ENCODE measurements around the gene UBL3. TPM values are rescaled to one million over a fixed set of nuclear protein-coding genes. Genes with fewer than 3 reads are reported as not detected.

UBL3 gene
- total RNA-seq, 1 experiment from 2014 or later: 10.9 TPM

DNA sequence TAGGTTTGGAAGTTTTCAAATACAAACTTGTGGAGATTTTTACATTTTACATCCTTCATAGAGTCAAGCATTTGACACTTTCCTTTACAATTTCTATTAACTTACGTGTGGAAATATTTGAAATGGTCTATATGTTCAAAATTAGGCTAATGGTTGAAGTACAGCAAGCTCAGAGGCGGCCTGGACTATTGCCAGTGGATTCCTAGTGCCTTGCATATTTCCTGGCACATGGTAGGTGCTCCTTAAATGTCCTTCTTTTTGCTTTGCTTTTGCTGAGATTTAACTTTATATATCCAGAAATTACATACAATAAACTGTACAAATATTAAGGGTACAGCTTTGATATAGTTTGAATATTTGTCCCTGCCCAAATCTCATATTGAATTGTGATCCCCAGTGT lies 93.9 kb downstream of the UBL3 start:
- no TSS peak for BruUV-seq (replicated peaks)

DNA sequence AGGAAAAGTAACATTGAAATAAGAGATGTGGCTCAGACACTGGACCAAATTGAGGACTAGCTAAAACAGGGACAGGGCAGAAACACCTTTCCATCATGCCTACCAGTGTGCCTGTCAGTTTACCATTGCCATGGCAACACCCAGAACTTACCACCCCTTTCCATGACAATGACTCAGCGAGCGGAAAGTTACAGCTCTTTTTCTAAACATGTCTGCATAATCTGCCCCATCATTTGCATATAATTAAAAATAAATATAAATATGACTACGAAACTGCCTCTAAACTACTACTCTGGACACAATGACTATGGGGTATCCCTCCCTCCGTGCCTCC lies 96.0 kb downstream of the UBL3 start:
- Histone ChIP-seq H3F3A (ENCODE audit: low read length, unreplicated experiment) (no peaks in the 10 kb centered on the region), H3K9ac (ENCODE audit: low read length) (no peak overlapping the region), H3K4me2 (ENCODE audit: low read length) (no peak overlapping the region), H3K27ac (ENCODE audit: low read length) (no peak overlapping the region), H2AFZ (ENCODE audit: low read length) (no peak overlapping the region), H4K20me1 (ENCODE audit: low read length) (no peaks in the 10 kb centered on the region), H3K27me3 (ENCODE audit: low read length) (no peaks in the 10 kb centered on the region), H3K79me2 (ENCODE audit: low read length) (no peaks in the 10 kb centered on the region), H3K4me3 (ENCODE audit: low read length) (no peak overlapping the region), H3K9me3 (ENCODE audit: low read length) (no peaks in the 10 kb centered on the region), H3K4me1 (ENCODE audit: insufficient read depth, low read length) (peaks cover 25% of the 10 kb centered on the region), H3K36me3 (ENCODE audit: low read depth, low read length) (no peaks in the 10 kb centered on the region), H3K9me2 (replicated peaks; ENCODE audit: low read length) (no peaks in the 10 kb centered on the region)
- ATAC-seq: no peak
- peak; percentile 28 for DNase-seq
- intact Hi-C loops (cut with micrococcal nuclease): no loop called here
- ChIA-PET CTCF (interaction anchor here (0.7 kb wide), 1 partner anchor 40 kb away, joined by 3 read pairs; no protein-coding TSS in a partner anchor), POLR2A (ENCODE audit: unreplicated experiment) (no interaction called here)
- TF ChIP-seq EZH2 (IDR thresholded peaks at IDR 0.05; ENCODE audit: low read length, unreplicated experiment) (no peak), EZH2phosphoT487 (IDR thresholded peaks at IDR 0.05; ENCODE audit: borderline replicate concordance, low read length) (no peak)
- TF ChIP-seq, protein P1, sequence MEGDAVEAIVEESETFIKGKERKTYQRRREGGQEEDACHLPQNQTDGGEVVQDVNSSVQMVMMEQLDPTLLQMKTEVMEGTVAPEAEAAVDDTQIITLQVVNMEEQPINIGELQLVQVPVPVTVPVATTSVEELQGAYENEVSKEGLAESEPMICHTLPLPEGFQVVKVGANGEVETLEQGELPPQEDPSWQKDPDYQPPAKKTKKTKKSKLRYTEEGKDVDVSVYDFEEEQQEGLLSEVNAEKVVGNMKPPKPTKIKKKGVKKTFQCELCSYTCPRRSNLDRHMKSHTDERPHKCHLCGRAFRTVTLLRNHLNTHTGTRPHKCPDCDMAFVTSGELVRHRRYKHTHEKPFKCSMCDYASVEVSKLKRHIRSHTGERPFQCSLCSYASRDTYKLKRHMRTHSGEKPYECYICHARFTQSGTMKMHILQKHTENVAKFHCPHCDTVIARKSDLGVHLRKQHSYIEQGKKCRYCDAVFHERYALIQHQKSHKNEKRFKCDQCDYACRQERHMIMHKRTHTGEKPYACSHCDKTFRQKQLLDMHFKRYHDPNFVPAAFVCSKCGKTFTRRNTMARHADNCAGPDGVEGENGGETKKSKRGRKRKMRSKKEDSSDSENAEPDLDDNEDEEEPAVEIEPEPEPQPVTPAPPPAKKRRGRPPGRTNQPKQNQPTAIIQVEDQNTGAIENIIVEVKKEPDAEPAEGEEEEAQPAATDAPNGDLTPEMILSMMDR (conservative IDR thresholded peaks at IDR 0.05; ENCODE audit: low read depth, low read length): no peak
- BruUV-seq (replicated peaks): no TSS peak

More for the DNA sequence above, 93.9 kb downstream of the UBL3 start:
- Histone ChIP-seq H3K4me1 (ENCODE audit: insufficient read depth, low read length) (peaks cover 28% of the 10 kb centered on the region), H3K9ac (ENCODE audit: low read length) (no peak overlapping the region), H3K27ac (ENCODE audit: low read length) (no peak overlapping the region), H3K9me2 (replicated peaks; ENCODE audit: low read length) (no peaks in the 10 kb centered on the region), H3K27me3 (ENCODE audit: low read length) (no peaks in the 10 kb centered on the region), H3K36me3 (ENCODE audit: low read depth, low read length) (no peaks in the 10 kb centered on the region), H3K79me2 (ENCODE audit: low read length) (no peaks in the 10 kb centered on the region), H2AFZ (ENCODE audit: low read length) (no peak overlapping the region), H3K4me2 (ENCODE audit: low read length) (no peak overlapping the region), H3K9me3 (ENCODE audit: low read length) (no peaks in the 10 kb centered on the region), H3F3A (ENCODE audit: low read length, unreplicated experiment) (no peaks in the 10 kb centered on the region), H4K20me1 (ENCODE audit: low read length) (no peaks in the 10 kb centered on the region), H3K4me3 (ENCODE audit: low read length) (no peak overlapping the region)
- ChIA-PET POLR2A (ENCODE audit: unreplicated experiment) (no interaction called here), CTCF (interaction anchor here (0.5 kb wide), 1 partner anchor 88 kb away, joined by 3 read pairs; no protein-coding TSS in a partner anchor)
- no peak for TF ChIP-seq EZH2phosphoT487 (IDR thresholded peaks at IDR 0.05; ENCODE audit: borderline replicate concordance, low read length)
- TF ChIP-seq EZH2 (IDR thresholded peaks at IDR 0.05; ENCODE audit: low read length, unreplicated experiment): no peak
- TF ChIP-seq, protein P1 (conservative IDR thresholded peaks at IDR 0.05; ENCODE audit: low read depth, low read length): no peak
- DNase-seq: no peak
- ATAC-seq: no peak
- intact Hi-C loops (cut with micrococcal nuclease): loop anchor here (5.0 kb wide), 1 partner anchor 361 kb away; no protein-coding TSS in a partner anchor

DNA sequence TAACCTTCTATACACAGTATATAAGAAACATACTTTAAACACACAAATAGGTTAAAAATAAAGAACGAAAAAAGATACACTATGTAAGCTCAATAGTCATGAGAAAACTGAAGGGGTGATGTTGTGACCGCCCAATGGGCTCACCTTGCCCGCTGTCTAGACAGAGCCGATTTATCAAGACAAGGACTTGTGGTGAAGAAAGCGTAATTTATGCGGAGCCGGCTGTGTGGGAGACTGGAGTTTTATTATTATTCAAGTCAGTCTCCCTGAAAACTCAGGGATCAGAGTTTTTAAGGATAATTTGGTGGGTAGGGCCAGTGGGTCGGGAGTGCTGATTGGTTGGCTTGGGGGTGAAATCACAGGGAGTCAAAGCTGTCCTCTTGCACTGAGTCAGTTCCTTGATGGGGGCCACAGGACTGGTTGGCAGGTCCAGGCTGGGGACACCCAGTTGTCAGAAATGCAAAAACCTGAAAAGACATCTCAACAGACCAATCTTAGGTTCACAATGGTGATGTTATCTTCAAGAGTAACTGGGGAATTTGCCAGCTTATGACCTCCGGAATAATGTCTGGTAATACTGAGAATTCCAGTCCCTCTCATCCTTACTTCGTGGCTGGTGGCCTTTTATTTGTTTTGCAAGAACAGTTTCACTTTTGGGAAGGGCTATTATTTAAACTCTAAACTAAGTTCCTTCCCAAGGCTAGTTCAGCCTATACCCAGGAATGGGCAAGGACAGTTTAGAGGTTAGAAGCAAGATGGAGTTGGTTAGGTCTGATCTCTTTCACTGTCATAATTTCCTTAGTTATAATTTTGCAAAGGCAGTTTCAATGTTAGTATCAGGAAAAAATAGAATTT lies 96.6 kb downstream of the UBL3 start:
- Histone ChIP-seq H3K9me3 (ENCODE audit: low read length) (no peaks in the 10 kb centered on the region), H3K4me1 (ENCODE audit: insufficient read depth, low read length) (peaks cover 19% of the 10 kb centered on the region), H3K79me2 (ENCODE audit: low read length) (no peaks in the 10 kb centered on the region), H3K27ac (ENCODE audit: low read length) (no peak overlapping the region), H3F3A (ENCODE audit: low read length, unreplicated experiment) (no peaks in the 10 kb centered on the region), H3K27me3 (ENCODE audit: low read length) (no peaks in the 10 kb centered on the region), H2AFZ (ENCODE audit: low read length) (no peak overlapping the region), H3K36me3 (ENCODE audit: low read depth, low read length) (no peaks in the 10 kb centered on the region), H3K9ac (ENCODE audit: low read length) (no peak overlapping the region), H4K20me1 (ENCODE audit: low read length) (no peaks in the 10 kb centered on the region), H3K4me3 (ENCODE audit: low read length) (no peak overlapping the region), H3K9me2 (replicated peaks; ENCODE audit: low read length) (no peaks in the 10 kb centered on the region), H3K4me2 (ENCODE audit: low read length) (no peak overlapping the region)
- POLR2A ChIA-PET (ENCODE audit: unreplicated experiment): no interaction called here
- CTCF ChIA-PET: interaction anchor here (0.7 kb wide), 1 partner anchor 40 kb away, joined by 3 read pairs; no protein-coding TSS in a partner anchor
- no peak for DNase-seq
- ATAC-seq: no peak
- BruUV-seq (replicated peaks): no TSS peak
- intact Hi-C loops (cut with micrococcal nuclease): no loop called here
- TF ChIP-seq, protein P1 (conservative IDR thresholded peaks at IDR 0.05; ENCODE audit: low read depth, low read length): no peak
- TF ChIP-seq EZH2phosphoT487 (IDR thresholded peaks at IDR 0.05; ENCODE audit: borderline replicate concordance, low read length): no peak
- no peak for TF ChIP-seq EZH2 (IDR thresholded peaks at IDR 0.05; ENCODE audit: low read length, unreplicated experiment)

Data from PC-3 (cell line).